H1 (cell line): ENCODE measurements around the gene CCDC8. TPM values are rescaled to one million over a fixed set of nuclear protein-coding genes. Genes with fewer than 3 reads are reported as not detected.

ENCODE experiments used
- BACH1 ChIP-seq: IDR thresholded peaks from 2 replicates; pipeline ENCODE4 v1.6.1; 2012; ENCODE audit warnings: low read length, improper control_type of control experiment
- BRCA1 ChIP-seq: IDR thresholded peaks from 2 replicates; pipeline ENCODE4 v1.6.1; 2012; ENCODE audit warnings: low read depth, low read length, improper control_type of control experiment
- CTBP2 ChIP-seq: IDR thresholded peaks from 2 replicates; pipeline ENCODE4 v1.7.0; 2011; ENCODE audit warnings: borderline replicate concordance, mild to moderate bottlenecking, moderate library complexity, mixed read lengths, low read length; ENCODE audit not compliant: insufficient read depth, insufficient read length
- EZH2 ChIP-seq: fragments of 200-600 bp; sonication (generic); IDR thresholded peaks from 2 replicates; pipeline ENCODE4 v1.7.1; 2012; ENCODE audit warnings: low read depth, mild to moderate bottlenecking, moderate library complexity, low read length, inconsistent platforms; ENCODE audit not compliant: severe bottlenecking
- GABPA ChIP-seq: IDR thresholded peaks from 2 replicates; pipeline ENCODE4 v1.6.1; 2011; ENCODE audit warnings: mild to moderate bottlenecking, low read length, moderate library complexity, borderline replicate concordance; ENCODE audit not compliant: insufficient read depth
- GTF2F1 ChIP-seq: IDR thresholded peaks from 2 replicates; pipeline ENCODE4 v1.6.1; 2012; ENCODE audit warnings: low read depth, low read length, improper control_type of control experiment, borderline replicate concordance
- HDAC2 ChIP-seq, 2 experiments: fragments of 300-600 bp in 1 of 2; sonication (generic) in 1 of 2; IDR thresholded peaks; 2 replicates each; pipeline ENCODE4 v1.6.1; 2011 to 2012; ENCODE audit warnings: low read depth in 2 of 2, low read length in 2 of 2, mild to moderate bottlenecking in 2 of 2, moderate library complexity in 2 of 2, borderline replicate concordance in 1 of 2, inconsistent platforms in 1 of 2
- JUN ChIP-seq: IDR thresholded peaks from 2 replicates; pipeline ENCODE4 v1.6.1; 2011; ENCODE audit warnings: low read depth, mild to moderate bottlenecking, improper control_type of control experiment, low read length
- MAFK ChIP-seq: IDR thresholded peaks from 2 replicates; pipeline ENCODE4 v1.6.1; 2012; ENCODE audit warnings: low read depth, mild to moderate bottlenecking, improper control_type of control experiment, low read length
- NANOG ChIP-seq: IDR thresholded peaks from 2 replicates; pipeline ENCODE4 v1.6.1; 2011; ENCODE audit warnings: low read length, low read depth, mild to moderate bottlenecking, inconsistent platforms; ENCODE audit not compliant: insufficient read depth, poor library complexity, severe bottlenecking
- POLR2A ChIP-seq, 2 experiments: IDR thresholded peaks; 1 replicate in 1 of 2; 2 replicates in 1 of 2; pipeline ENCODE4 v1.6.1; 2011; ENCODE audit warnings: low read depth in 2 of 2, low read length in 2 of 2, mild to moderate bottlenecking in 2 of 2; ENCODE audit errors: control extremely low read depth in 1 of 2
- POLR2AphosphoS5 ChIP-seq: IDR thresholded peaks from 2 replicates; pipeline ENCODE4 v1.6.1; 2011; ENCODE audit warnings: low read depth, low read length
- SP1 ChIP-seq: IDR thresholded peaks from 2 replicates; pipeline ENCODE4 v1.6.1; 2011; ENCODE audit warnings: low read depth, low read length
- SP4 ChIP-seq: IDR thresholded peaks from 2 replicates; pipeline ENCODE4 v1.6.1; 2012; ENCODE audit warnings: low read length, inconsistent platforms
- SRF ChIP-seq: IDR thresholded peaks from 2 replicates; pipeline ENCODE4 v1.6.1; 2011; ENCODE audit warnings: mild to moderate bottlenecking, low read depth, low read length, moderate library complexity
- SUZ12 ChIP-seq: fragments of 200-600 bp; sonication (generic); IDR thresholded peaks from 2 replicates; pipeline ENCODE4 v1.6.1; 2012; ENCODE audit warnings: mild to moderate bottlenecking, inconsistent platforms, low read length, moderate library complexity, mixed read lengths
- TAF7 ChIP-seq: optimal IDR thresholded peaks from 2 replicates; pipeline ENCODE3; 2011; ENCODE audit warnings: low read depth, mild to moderate bottlenecking, inconsistent platforms, low read length, moderate library complexity, borderline replicate concordance
- TBP ChIP-seq: IDR thresholded peaks from 2 replicates; pipeline ENCODE4 v1.6.1; 2011; ENCODE audit warnings: low read depth, low read length, improper control_type of control experiment
- polyA plus RNA-seq, 7 experiments: library from polyadenylated mRNA; depleted of rRNA in 3 of 7; stranded (reverse) in 5 of 7; unstranded in 2 of 7; fragments of >200 nt in 5 of 7; fragments of 200-250 nt in 2 of 7; gene quantifications; 1 replicate in 5 of 7; 2 replicates in 1 of 7; 4 replicates in 1 of 7; pipeline versions ENCODE4 v1.2.1 to v1.2.3, GENCODE V29; 2011 to 2013; ENCODE audit warnings: missing spikeins in 2 of 7, mixed read lengths in 2 of 7
- total RNA-seq: library from RNA; stranded (reverse); fragmentation: NEBNext Ultra II Directional; extraction: Animal tissue kit (Norgen Biotek cat#: 25700); gene quantifications from 2 replicates; pipeline ENCODE4 v1.2.1, GENCODE V29; 2021

CCDC8 gene
- total and polyA plus RNA-seq, 2 of the 8 experiments (the other 6 are each of a cell fraction or from before 2014, with no cell fraction given), result 4.9 to 13.6 TPM

DNA sequence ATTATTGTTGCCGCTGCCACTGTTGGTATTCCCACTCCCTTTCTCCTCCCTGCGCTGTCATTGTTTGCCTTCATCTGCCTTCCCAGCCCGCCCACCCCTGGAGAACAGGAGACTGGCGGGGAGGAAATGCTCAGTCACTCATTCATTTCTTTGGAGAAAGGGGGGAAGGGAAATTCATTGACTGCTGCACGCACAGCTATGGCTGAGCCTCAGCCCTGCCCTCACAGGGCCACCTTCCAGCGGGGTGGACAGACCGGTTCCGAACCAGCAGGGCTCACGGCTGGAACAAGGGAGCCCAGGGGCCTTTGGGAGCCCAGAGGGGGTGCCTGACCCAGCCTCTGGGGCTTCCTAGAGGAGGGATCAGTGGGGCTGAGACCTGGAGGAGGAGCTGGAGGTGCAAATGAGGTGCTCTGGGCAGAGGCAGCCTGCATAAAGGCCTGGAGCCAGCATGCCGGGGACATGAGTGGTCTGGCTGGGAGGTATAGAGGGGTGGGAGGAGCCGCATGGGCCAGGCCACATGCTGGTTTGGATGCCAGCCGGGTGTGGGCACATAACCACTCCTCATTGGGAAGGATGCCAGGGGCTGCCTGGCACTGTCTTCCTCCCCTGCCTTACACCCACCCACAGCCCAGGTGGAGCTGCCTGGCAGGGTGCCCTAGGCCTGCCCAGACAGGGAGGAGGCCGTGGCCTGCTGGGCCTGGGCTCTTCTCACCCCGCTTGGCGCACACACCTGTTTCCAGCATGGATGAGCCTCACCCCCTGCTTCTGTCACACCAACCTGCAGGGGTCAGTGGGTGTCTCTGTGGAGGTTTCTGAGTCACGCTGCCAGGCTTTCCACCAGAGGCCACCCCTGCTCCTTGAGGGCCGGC is 39.6 kb downstream of the CCDC8 start (continued):
- 0 out of 2 replicates have a peak, but pooled peaks have one; percentile 55 for TF ChIP-seq SP1
- TF ChIP-seq BACH1, result 0 out of 2 replicates have a peak, but pooled peaks have one; percentile 43
- TF ChIP-seq SUZ12, result no peak
- no peak for TF ChIP-seq GABPA
- peak; percentile 67; the same call in 1 of the 2 replicates for TF ChIP-seq MAFK
- TF ChIP-seq POLR2AphosphoS5, result no peak
- no peak for TF ChIP-seq BRCA1
- TF ChIP-seq JUN, result no peak
- TF ChIP-seq POLR2A (IDR thresholded peaks at IDR 0.05; ENCODE audit: control extremely low read depth in 1 of 2, low read depth in 2 of 2, low read length in 2 of 2), result peak in 1 of 2 experiments; percentile 51; a peak in 1 of 3 replicates
- TF ChIP-seq TAF7, result no peak
- no peak for TF ChIP-seq EZH2
- no peak for TF ChIP-seq HDAC2 (IDR thresholded peaks at IDR 0.05; ENCODE audit: borderline replicate concordance in 1 of 2, low read depth in 2 of 2, low read length in 2 of 2)
- peak; percentile 51 for TF ChIP-seq CTBP2
- 0 out of 2 replicates have a peak, but pooled peaks have one; percentile 37 for TF ChIP-seq TBP
- TF ChIP-seq NANOG, result no peak
- no peak for TF ChIP-seq GTF2F1
- no peak for TF ChIP-seq SRF
- no peak for TF ChIP-seq SP4
- TF ChIP-seq, all 59 proteins: peak for 11
